ENCODE results near the gene ARHGAP27.
"Not testable (repeated sequence)": the region's sequence is repeated elsewhere in the genome, so short reads cannot be mapped to it uniquely, and the experiment has no call there.

The ARHGAP27 gene

DNA sequence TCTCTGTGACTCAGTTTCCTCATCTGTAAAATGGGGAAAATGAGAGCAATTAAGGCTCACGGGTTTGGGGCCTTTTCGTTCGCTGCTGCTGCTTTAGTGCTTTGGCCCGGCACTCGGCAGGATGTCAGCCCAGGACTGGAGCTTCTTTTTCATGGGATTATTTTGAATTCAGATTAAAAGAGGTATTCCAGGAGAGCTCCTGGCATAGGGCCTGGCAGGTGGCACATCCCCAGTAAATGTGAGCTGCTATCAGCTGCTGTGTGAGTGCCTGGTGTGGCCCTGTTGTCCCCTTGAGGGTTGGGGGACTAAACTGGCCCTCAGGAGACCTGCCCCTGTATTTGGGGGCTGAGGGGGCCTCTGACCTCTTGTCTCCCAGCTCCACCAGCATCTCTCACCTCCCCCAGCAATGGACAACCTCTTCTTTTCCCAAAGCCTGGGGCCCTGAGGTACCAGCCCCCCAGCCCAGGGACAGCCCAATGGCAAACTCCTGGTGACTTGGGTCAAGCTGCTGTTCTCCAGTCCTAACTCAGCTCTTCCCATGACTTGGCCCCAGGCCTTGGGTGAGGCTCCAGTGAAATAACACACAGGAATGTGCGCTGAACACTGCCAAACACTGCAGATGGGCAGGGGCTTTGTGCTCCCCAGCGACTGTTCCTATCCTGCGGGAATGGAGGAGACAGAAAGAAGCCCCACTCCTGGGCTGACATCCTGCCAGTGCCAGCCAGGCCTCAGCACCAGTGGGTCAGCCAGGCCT lies 14.4 kb upstream of the ARHGAP27 start:
- not testable (repeated sequence) for DNase-seq (ENCODE audit: low spot score)

DNA sequence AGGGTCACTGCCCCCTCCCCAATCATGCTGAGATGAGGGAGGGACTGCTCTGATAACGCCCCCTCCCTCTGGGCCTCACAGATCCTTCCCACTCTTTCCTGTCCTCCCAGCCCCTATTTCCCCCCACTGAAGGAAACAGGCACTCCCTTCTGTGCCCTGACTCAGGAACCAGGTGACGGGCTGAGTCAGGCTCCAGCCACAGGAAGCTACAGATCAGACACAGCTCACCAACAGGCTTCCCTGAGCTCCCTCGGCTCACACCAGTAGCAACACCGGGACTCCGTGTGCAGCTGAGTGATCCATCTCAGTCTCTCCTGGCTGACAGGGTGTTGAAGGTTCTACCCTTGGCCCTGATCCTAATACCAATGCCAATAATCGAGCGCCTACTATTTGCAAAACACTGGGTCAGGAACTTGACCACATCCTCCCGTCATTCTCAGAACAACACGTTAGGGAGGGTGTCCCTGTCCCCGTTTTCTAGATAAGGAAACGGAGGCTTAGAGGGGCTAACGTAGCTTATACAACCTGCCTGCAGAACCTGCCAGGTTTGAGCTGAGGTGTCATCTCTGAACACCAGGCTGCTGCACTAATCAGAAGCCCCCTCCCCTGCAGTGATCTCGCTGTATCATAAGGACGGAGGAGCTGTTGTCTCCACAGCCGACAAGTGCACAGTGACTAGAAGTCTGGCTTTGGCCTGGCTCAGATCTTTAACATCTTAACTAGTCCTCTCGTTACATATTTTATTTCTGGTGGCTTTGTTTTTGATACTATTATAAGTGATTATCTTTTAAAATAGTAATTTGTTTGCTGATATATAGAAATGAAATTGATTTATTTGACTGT lies 13.5 kb upstream of the ARHGAP27 start:
- not testable (repeated sequence) for DNase-seq (ENCODE audit: low spot score)

GRCh38 chr17:45444856-45445820 lies 12.5 kb upstream of the ARHGAP27 start:
- DNase-seq (ENCODE audit: low spot score) = not testable (repeated sequence)

GRCh38 chr17:45444301-45444700 lies 11.6 kb upstream of the ARHGAP27 start:
- not testable (repeated sequence) for DNase-seq (ENCODE audit: low spot score)

GRCh38 chr17:45443371-45444260 lies 10.9 kb upstream of the ARHGAP27 start:
- DNase-seq (ENCODE audit: low spot score) = not testable (repeated sequence)

DNA sequence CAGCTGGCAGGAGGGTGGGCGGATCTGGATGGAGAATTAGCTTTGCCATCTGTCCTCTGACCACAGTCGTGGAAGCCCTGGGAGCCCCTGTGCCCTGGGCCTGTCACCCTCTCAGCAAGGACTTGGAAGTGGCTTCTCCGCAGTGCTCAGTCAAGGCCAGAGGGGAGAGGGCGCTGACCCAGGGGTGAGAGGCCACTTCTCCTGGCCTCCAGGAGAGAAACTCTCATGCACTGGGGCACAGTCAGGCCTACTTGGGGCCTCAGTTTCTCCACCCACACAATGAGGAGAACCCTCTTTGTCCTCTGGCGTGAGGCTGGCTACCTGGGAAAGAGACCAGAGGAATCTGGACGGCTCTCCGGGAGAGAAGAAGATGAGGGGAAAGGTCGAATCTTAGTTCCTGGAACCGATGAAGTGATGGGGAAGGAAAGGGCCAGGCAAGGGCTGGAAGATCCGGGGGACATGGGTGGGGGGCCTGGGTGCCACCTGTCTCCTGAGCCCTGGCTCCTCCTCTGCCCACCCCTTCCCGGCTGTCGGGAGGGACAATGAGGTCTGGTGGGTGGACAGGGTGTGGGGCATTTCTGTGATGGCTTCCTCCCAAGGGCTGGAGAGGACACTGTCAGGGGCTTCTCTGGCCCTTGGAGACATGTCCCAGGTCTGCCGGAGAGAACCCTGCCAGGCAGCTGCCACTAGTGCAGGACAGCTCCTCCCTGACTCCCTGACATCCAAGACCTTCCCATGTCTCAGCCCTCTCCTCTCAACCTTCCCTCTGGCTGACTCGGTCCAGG lies 9.0 kb upstream of the ARHGAP27 start:
- peak; percentile 4 for DNase-seq (ENCODE audit: low spot score)

GRCh38 chr17:45440839-45441515 lies 8.3 kb upstream of the ARHGAP27 start:
- not testable (repeated sequence) for DNase-seq (ENCODE audit: low spot score)

DNA sequence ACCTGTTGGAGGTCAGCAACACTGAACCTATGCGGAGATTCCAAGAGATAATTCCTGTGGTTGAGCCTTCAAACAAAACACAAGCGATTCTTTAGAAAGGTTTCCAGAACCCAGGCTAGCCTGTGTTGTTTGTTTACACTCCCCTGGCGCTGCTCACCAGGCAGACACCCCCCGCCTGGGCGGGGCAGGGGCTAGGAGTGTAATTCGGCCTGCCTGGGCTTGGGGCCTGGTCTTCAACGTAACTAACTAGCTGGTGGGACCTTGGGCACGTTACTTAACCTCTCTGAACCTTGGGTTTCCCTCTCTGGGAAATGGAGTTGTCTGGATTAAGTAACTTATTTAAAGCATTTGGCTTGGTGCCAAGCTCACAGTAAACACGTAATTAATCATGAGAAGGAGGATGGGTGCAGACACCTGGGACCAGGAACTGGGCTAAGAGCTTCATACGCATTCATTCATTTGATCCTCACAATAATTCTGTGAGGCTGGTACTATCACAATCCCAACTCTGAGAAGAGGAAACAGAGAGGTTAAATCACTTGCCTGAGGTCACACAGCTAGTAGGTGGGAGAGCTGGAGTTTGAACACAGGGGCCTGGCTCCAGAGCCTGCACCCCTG lies 7.6 kb upstream of the ARHGAP27 start:
- DNase-seq (ENCODE audit: low spot score) = peak; percentile 23

DNA sequence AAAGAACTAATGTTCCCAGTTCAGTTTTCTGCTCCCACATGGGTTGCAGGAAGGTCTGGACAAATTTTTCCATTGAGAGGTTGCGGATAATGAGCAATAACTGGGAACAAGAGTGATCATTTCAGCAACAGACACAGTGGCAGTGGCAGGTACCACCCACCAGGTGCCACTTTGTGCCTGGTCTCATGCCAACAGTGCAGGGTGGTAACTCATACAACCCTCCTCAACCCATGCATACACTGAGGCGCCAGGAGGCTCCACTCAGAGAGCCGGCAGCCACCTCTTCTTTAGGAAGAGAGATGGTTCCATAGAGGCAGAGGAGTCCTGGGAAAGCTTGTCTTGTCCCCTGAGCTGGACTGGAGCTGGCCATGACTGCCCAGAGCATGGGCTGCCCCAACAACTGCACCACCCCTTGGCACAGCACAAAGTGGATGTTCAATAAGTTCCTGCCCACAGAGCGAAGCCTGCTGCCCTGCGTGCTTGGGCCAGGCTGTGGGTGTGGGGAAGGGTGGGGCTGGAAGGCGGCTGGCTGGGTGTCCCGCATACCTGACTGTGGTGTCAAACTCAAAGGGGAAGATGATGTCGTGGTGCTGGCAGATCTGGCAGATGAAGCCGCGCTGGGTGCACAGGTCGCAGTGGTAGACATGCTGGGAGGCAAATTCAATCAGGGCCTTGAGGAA lies 6.4 kb upstream of the ARHGAP27 start:
- DNase-seq (ENCODE audit: low spot score) = no peak

- peak; percentile 6 for DNase-seq (ENCODE audit: low spot score)
Observed at GRCh38 chr17:45437465-45438283, 5.0 kb upstream of the ARHGAP27 start.

DNA sequence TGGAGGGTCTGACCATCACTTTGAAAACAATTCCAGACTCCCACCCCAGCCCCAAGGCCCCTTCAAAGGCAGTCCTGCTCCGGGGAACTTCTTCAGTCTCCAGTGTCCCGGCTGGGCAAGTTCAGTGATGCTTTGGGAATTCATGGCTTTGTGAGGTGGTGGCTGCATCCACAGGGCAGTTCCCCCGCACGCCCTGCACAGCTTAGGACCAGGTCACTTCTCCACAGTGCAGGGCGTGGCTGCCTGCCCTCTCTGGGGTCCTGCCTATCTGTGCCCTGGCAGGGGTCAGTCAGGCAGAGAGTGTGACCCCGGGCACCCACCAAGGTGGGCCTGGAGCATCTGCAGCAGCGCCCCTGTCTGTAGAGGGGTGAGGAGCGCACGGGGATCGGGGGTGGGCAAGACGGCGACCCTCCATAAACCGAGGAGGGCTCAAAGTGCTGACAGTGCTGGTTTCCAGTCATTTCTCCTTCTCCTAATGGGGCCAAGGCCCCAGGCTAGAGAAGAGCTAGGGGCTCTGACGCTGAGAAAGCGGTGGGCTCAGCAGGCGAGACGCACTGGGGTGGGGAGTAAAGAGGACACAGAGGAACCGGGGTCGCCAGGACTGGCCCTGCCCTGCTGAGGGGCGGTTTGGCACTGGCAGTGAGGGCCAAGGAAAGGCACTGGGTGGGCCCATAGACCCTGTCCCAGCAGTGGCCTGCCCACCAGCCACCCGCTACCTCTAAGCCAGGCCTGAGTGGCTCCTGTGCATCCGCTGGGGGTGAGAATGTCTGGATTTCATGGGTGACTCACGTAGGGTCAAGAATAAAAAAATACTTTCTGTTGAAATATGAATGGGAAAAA lies 4.2 kb upstream of the ARHGAP27 start:
- DNase-seq (ENCODE audit: low spot score) = no peak

DNA sequence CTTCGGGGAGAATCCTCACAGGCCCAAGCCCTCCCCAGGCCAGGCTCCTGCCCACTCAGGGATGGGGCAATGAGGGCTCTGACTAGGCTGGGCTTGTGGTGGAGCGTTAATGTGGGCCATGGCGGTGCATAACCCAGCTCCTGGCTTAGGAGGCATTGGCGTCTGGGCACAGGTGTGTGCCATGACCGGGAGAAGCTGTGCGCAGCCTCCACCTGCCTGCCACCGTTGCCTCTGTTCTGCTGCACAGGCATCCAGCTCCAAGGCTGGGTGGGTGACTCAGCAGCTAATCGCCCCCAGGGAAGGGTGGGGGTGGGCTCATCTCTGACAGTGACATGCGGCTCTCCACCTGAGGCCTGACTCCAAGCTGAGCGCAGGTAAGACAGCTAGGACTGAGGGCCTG lies 3.5 kb upstream of the ARHGAP27 start:
- no peak for DNase-seq (ENCODE audit: low spot score)

DNA sequence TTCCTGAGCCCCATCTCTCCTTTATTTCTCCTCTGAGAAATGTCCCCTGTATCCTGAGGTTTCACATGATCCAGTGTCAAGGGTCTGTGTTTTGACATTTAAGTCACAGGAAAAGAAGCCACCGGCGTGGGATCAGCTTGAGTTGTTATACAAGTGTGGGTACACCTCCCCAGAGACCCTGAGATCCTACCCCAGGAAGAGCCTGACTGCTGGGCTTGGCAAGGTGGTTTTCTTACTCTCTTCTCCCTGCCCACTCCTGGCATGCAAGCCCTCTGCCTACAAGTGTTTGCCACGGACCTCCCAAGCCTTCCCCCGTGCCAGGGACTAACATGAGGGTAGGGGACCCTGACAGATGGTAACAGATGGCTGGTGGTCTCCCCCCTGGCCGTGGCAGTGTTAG lies 2.8 kb upstream of the ARHGAP27 start:
- DNase-seq (ENCODE audit: low spot score) = peak; percentile 6

DNA sequence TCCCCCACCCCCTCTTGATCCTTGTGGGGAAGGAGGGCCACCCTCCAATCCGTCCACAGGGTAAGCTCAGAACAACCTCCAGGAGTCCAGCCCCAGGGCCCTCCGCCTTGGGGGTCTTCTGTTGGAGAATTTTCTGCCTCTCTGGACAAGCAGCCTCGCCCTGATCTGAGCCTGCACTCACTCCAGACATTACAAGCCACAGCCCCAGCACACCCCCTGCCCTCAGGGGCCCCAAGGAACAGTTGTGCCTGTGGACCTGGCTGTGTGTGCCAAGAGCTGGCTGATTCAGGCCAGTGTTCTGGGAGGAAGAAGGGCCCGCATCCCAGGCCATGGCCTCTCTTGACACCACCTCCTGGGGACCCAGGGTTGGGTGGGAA lies 477 bp upstream of the ARHGAP27 start:
- DNase-seq (ENCODE audit: low spot score) = peak; percentile 4

GRCh38 chr17:45431531-45432404 lies 902 bp downstream of the ARHGAP27 start:
- peak; percentile 66 for DNase-seq (ENCODE audit: low spot score)

Data from SK-N-DZ (cell line).